H9 (cell line): ENCODE results near the gene FHL3. TPM values are rescaled to one million over a fixed set of nuclear protein-coding genes. Genes with fewer than 3 reads are reported as not detected.

Source experiments
- DNase-seq: peaks from one replicate; pipeline ENCODE4 v3.0.0-alpha.2; 2017
- H2AFZ ChIP-seq: one replicate; pipeline ENCODE4 v1.6.1; 2013; ENCODE audit warnings: mild to moderate bottlenecking, low read length, control low read depth, moderate library complexity
- H2AK5ac ChIP-seq: 2 replicates; pipeline ENCODE4 v1.6.1; 2013; ENCODE audit warnings: low read length, control low read depth, mixed read lengths; ENCODE audit not compliant: insufficient read length
- H2BK120ac ChIP-seq: one replicate; pipeline ENCODE4 v1.6.1; 2013; ENCODE audit warnings: low read depth, mild to moderate bottlenecking, low read length, control low read depth, inconsistent platforms; ENCODE audit not compliant: poor library complexity, severe bottlenecking
- H2BK12ac ChIP-seq: 2 replicates; pipeline ENCODE4 v1.6.1; 2013; ENCODE audit warnings: low read length, control low read depth, mixed read lengths, low read depth; ENCODE audit not compliant: insufficient read length
- H2BK15ac ChIP-seq: 2 replicates; pipeline ENCODE4 v1.6.1; 2013; ENCODE audit warnings: low read depth, low read length, control low read depth
- H2BK20ac ChIP-seq: one replicate; pipeline ENCODE4 v1.6.1; 2013; ENCODE audit warnings: low read depth, mild to moderate bottlenecking, low read length, control low read depth, inconsistent platforms; ENCODE audit not compliant: poor library complexity, severe bottlenecking
- H2BK5ac ChIP-seq: 2 replicates; pipeline ENCODE4 v1.6.1; 2013; ENCODE audit warnings: low read length, control low read depth, mixed read lengths; ENCODE audit not compliant: insufficient read length
- H3K14ac ChIP-seq: 2 replicates; pipeline ENCODE4 v1.6.1; 2013; ENCODE audit warnings: low read length, control low read depth; ENCODE audit not compliant: insufficient read depth
- H3K18ac ChIP-seq: 2 replicates; pipeline ENCODE4 v1.6.1; 2013; ENCODE audit warnings: low read depth, mild to moderate bottlenecking, mixed read lengths, low read length, control low read depth; ENCODE audit not compliant: insufficient read length
- H3K23ac ChIP-seq: 2 replicates; pipeline ENCODE4 v1.6.1; 2013; ENCODE audit warnings: low read length, control low read depth, mixed read lengths, low read depth; ENCODE audit not compliant: insufficient read length
- H3K23me2 ChIP-seq: 2 replicates; pipeline ENCODE4 v1.6.1; 2013; ENCODE audit warnings: low read depth, mild to moderate bottlenecking, mixed read lengths, low read length, control low read depth; ENCODE audit not compliant: insufficient read length, poor library complexity, severe bottlenecking
- H3K27ac ChIP-seq: 2 replicates; pipeline ENCODE4 v1.5.1; 2013; ENCODE audit warnings: low read length, control low read depth, mixed read lengths, low read depth; ENCODE audit not compliant: insufficient read length
- H3K27me3 ChIP-seq: 2 replicates; pipeline ENCODE4 v1.6.1; 2013; ENCODE audit warnings: low read length, control low read depth, inconsistent platforms; ENCODE audit not compliant: insufficient read depth
- H3K4ac ChIP-seq: 2 replicates; pipeline ENCODE4 v1.6.1; 2013; ENCODE audit warnings: low read depth, mild to moderate bottlenecking, control low read depth, inconsistent platforms, low read length, moderate library complexity
- H3K4me1 ChIP-seq: 2 replicates; pipeline ENCODE4 v1.6.1; 2013; ENCODE audit warnings: low read length, control low read depth, inconsistent platforms; ENCODE audit not compliant: insufficient read depth
- H3K4me2 ChIP-seq: 2 replicates; pipeline ENCODE4 v1.6.1; 2013; ENCODE audit warnings: low read length, control low read depth, mixed read lengths; ENCODE audit not compliant: insufficient read length, insufficient read depth
- H3K56ac ChIP-seq: 2 replicates; pipeline ENCODE4 v1.6.1; 2013; ENCODE audit warnings: low read depth, mild to moderate bottlenecking, mixed read lengths, low read length, control low read depth; ENCODE audit not compliant: insufficient read length
- H3K79me1 ChIP-seq: 2 replicates; pipeline ENCODE4 v1.6.1; 2013; ENCODE audit warnings: low read depth, mild to moderate bottlenecking, moderate library complexity, low read length, control low read depth, inconsistent platforms; ENCODE audit not compliant: insufficient read depth, poor library complexity, severe bottlenecking
- H3K79me2 ChIP-seq: 2 replicates; pipeline ENCODE4 v1.6.1; 2013; ENCODE audit warnings: low read length, control low read depth, inconsistent platforms; ENCODE audit not compliant: insufficient read depth
- H3K9ac ChIP-seq: 2 replicates; pipeline ENCODE4 v1.6.1; 2013; ENCODE audit warnings: low read length, control low read depth, mixed read lengths; ENCODE audit not compliant: insufficient read length; ENCODE audit errors: extremely low read depth
- H3K9me3 ChIP-seq: one replicate; pipeline ENCODE4 v1.6.1; 2013; ENCODE audit warnings: low read depth, low read length, inconsistent platforms; ENCODE audit not compliant: control insufficient read depth
- H3T11ph ChIP-seq: one replicate; pipeline ENCODE4 v1.6.1; 2013; ENCODE audit warnings: mild to moderate bottlenecking, low read length, control low read depth, inconsistent platforms
- H4K20me1 ChIP-seq: one replicate; pipeline ENCODE4 v1.6.1; 2013; ENCODE audit not compliant: control insufficient read depth, insufficient read length, insufficient read depth
- H4K5ac ChIP-seq: 2 replicates; pipeline ENCODE4 v1.6.1; 2013; ENCODE audit warnings: low read depth, mild to moderate bottlenecking, mixed read lengths, low read length, control low read depth; ENCODE audit not compliant: insufficient read length
- H4K8ac ChIP-seq: replicated peaks from 2 replicates; pipeline ENCODE4 v1.6.1; 2013; ENCODE audit warnings: low read length, control low read depth, mixed read lengths, low read depth; ENCODE audit not compliant: insufficient read length
- H4K91ac ChIP-seq: 2 replicates; pipeline ENCODE4 v1.6.1; 2013; ENCODE audit warnings: low read depth, mild to moderate bottlenecking, moderate library complexity, mixed read lengths, low read length, control low read depth; ENCODE audit not compliant: insufficient read length
- H3K27ac Mint-ChIP-seq, 3 experiments: 2 replicates in 2 of 3; 3 replicates in 1 of 3; pipeline ENCODE4 v1.8.0; 2020 to 2021; ENCODE audit warnings: mixed read lengths in 3 of 3, mild to moderate bottlenecking in 1 of 3, moderate library complexity in 1 of 3
- H3K27me3 Mint-ChIP-seq: 2 replicates; pipeline ENCODE4 v1.8.0; 2021; ENCODE audit warnings: low read depth, mild to moderate bottlenecking, moderate library complexity, mixed read lengths
- H3K36me3 Mint-ChIP-seq, 3 experiments: 2 replicates in 2 of 3; 3 replicates in 1 of 3; pipeline ENCODE4 v1.8.0; 2020 to 2021; ENCODE audit warnings: low read depth in 3 of 3, mixed read lengths in 3 of 3; ENCODE audit not compliant: insufficient read depth in 1 of 3
- H3K4me1 Mint-ChIP-seq, 2 experiments: 2 replicates each; pipeline ENCODE4 v1.8.0; 2020; ENCODE audit warnings: mixed read lengths in 2 of 2
- H3K4me3 Mint-ChIP-seq, 2 experiments: 2 replicates in 1 of 2; 3 replicates in 1 of 2; pipeline ENCODE4 v1.8.0; 2020 to 2021; ENCODE audit warnings: mild to moderate bottlenecking in 2 of 2, mixed read lengths in 2 of 2, moderate library complexity in 1 of 2
- H3K9me3 Mint-ChIP-seq, 2 experiments: 2 replicates in 1 of 2; 3 replicates in 1 of 2; pipeline ENCODE4 v1.8.0; 2020; ENCODE audit warnings: mild to moderate bottlenecking in 2 of 2, mixed read lengths in 2 of 2, moderate library complexity in 1 of 2
- CTCF ChIP-seq: fragments of 200-600 bp; sonication (generic); conservative IDR thresholded peaks from 3 replicates; pipeline ENCODE4 v1.8.0; 2021; ENCODE audit warnings: antibody characterized with exemption, mild to moderate bottlenecking
- WGBS: extraction: QIAGEN DNeasy Blood & Tissue Kit; methylation state at CpG from one replicate; pipeline ENCODE4 v1.1.7; 2013; ENCODE audit warnings: missing lambda C conversion rate, low lambda C conversion rate, mixed read lengths; ENCODE audit not compliant: insufficient read length; ENCODE audit errors: extremely low coverage; 5-methylcytosine and 5-hydroxymethylcytosine counted together
- total RNA-seq: library from RNA; stranded (reverse); gene quantifications from 2 replicates; pipeline ENCODE4 v1.2.1, GENCODE V29; 2021

Gene FHL3
- total RNA-seq, 1 experiment from 2014 or later: 32.8 TPM

- Histone ChIP-seq H3K4me2 (no peak overlapping the region), H3K18ac (no peak overlapping the region), H3K27ac (no peak overlapping the region), H2AFZ (no peak overlapping the region), H3K23ac (no peak overlapping the region), H3K79me2 (no peaks in the 10 kb centered on the region; the same call in 1 of the 2 replicates), H3K79me1 (no peaks in the 10 kb centered on the region), H3K4ac (no peak overlapping the region), H3K56ac (no peak overlapping the region), H2BK15ac (no peak overlapping the region), H2BK20ac (no peak overlapping the region), H2BK12ac (no peak overlapping the region), H3K9ac (no peak overlapping the region), H3T11ph (no peak overlapping the region), H3K27me3 (no peaks in the 10 kb centered on the region), H3K14ac (no peak overlapping the region), H3K9me3 (no peaks in the 10 kb centered on the region), H4K91ac (no peak overlapping the region), H2BK5ac (no peak overlapping the region), H4K5ac (no peak overlapping the region), H4K8ac (no peak overlapping the region), H2BK120ac (no peak overlapping the region), H3K23me2 (peaks cover 13% of the 10 kb centered on the region), H2AK5ac (no peak overlapping the region), H4K20me1 (no peaks in the 10 kb centered on the region), H3K4me1 (peaks cover 25% of the 10 kb centered on the region)
- no peaks in the 10 kb centered on the region for H3K27me3 Mint-ChIP-seq
- no peak for TF ChIP-seq CTCF
- WGBS: no CpG with 5 or more reads among the region's 9 CpGs
- peaks cover 17 to 36% (median 32%) of the 10 kb centered on the region in 3 experiments for H3K36me3 Mint-ChIP-seq
- H3K27ac Mint-ChIP-seq: peak overlapping the region in 2 of 3 experiments; percentile 7 to 82; a peak in 3 of 7 replicates
- DNase-seq: no peak
- H3K9me3 Mint-ChIP-seq: no peaks in the 10 kb centered on the region
- peaks cover 40 to 48% of the 10 kb centered on the region in 2 experiments for H3K4me1 Mint-ChIP-seq
- H3K4me3 Mint-ChIP-seq: no peak overlapping the region
These were observed 7.1 kb downstream of the FHL3 start for GRCh38 chr1:37998089-37998808.
